ENCODE results near the gene EPHB1. TPM values are rescaled to one million over a fixed set of nuclear protein-coding genes. Genes with fewer than 3 reads are reported as not detected.

The EPHB1 gene
- total and polyA plus RNA-seq, 2 donors (not counting 3 experiments of a cell fraction or from before 2014, with no cell fraction given), result 1.3 to 5.2 TPM

- no peak overlapping the region for H2AFZ ChIP-seq (ENCODE audit: low read depth, low read length)
- no peak overlapping the region for H3K9ac ChIP-seq (replicated peaks; ENCODE audit: extremely low read depth, insufficient read depth, low read length)
- no peaks in the 10 kb centered on the region for H3K36me3 ChIP-seq (ENCODE audit: control insufficient read depth in 2 of 2, extremely low read depth in 1 of 2, insufficient read depth in 2 of 2, low read length in 2 of 2)
- TF ChIP-seq GATA2 (IDR thresholded peaks at IDR 0.05; ENCODE audit: insufficient read depth, insufficient read length, low read depth, low read length), result no peak
- TF ChIP-seq CTCF (IDR thresholded peaks at IDR 0.05; ENCODE audit: extremely low read depth in 1 of 2, insufficient read depth in 1 of 2, low read depth in 1 of 2, low read length in 2 of 2), result no peak
- no peak for TF ChIP-seq JUN (IDR thresholded peaks at IDR 0.05; ENCODE audit: borderline replicate concordance, insufficient read depth, insufficient read length, low read depth)
- TF ChIP-seq MAX (IDR thresholded peaks at IDR 0.05; ENCODE audit: insufficient read depth, insufficient read length), result no peak
- no peak for TF ChIP-seq FOS (IDR thresholded peaks at IDR 0.05; ENCODE audit: borderline replicate concordance, insufficient read depth, low read length)
- no peak for TF ChIP-seq POLR2A (IDR thresholded peaks at IDR 0.05; ENCODE audit: low read depth, low read length)
- no peaks in the 10 kb centered on the region for H4K20me1 ChIP-seq (replicated peaks; ENCODE audit: control insufficient read depth, extremely low read depth, insufficient read depth, low read length)
- FAIRE-seq, result no peak
- no peaks in the 10 kb centered on the region for H3K9me1 ChIP-seq (replicated peaks; ENCODE audit: control insufficient read depth, extremely low read depth, insufficient read depth, low read length)
- peaks cover 0 to 2% of the 10 kb centered on the region in 2 experiments for H3K27me3 ChIP-seq (ENCODE audit: control insufficient read depth in 2 of 2, insufficient read depth in 2 of 2, low read length in 2 of 2)
- no peak overlapping the region for H3K4me3 ChIP-seq (replicated peaks in 1 of 3; ENCODE audit: insufficient read depth in 1 of 3, low read depth in 1 of 3, low read length in 3 of 3)
- no peak overlapping the region for H3K4me2 ChIP-seq (ENCODE audit: insufficient read depth, low read length)
- no TSS peak for BruUV-seq (replicated peaks)
- ChIA-PET CTCF (no interaction called here), POLR2A (no interaction called here)
- H3K4me1 ChIP-seq (ENCODE audit: control insufficient read depth, extremely low read depth, insufficient read depth, low read length), result no peaks in the 10 kb centered on the region
- H3K9me3 ChIP-seq (replicated peaks; ENCODE audit: control insufficient read depth, insufficient read depth, low read length), result no peaks in the 10 kb centered on the region
- no peak for DNase-seq (ENCODE audit: low read depth, low spot score)
- intact Hi-C loops (cut with micrococcal nuclease), result no loop called here
- no peak overlapping the region for H3K27ac ChIP-seq (ENCODE audit: insufficient read depth, low read depth, low read length)
- no peaks in the 10 kb centered on the region for H3K79me2 ChIP-seq (ENCODE audit: control insufficient read depth, insufficient read depth, low read length)
- dilution Hi-C loops (cut with MboI; ENCODE audit: extremely low pct_ligation_motif_present, low sequenced_read_pairs), result no loop called here
Observed at GRCh38 chr3:134867277-134867676, 72.2 kb downstream of the EPHB1 start.
